GM12878 (cell line): ENCODE measurements around the gene RPRD1A. TPM values are rescaled to one million over a fixed set of nuclear protein-coding genes. Genes with fewer than 3 reads are reported as not detected.
"Not testable (repeated sequence)": the region's sequence is repeated elsewhere in the genome, so short reads cannot be mapped to it uniquely, and the experiment has no call there.

Experiments used
- ATAC-seq: fragments of 200-7000 bp; cut with Tn5 transposase; 3 replicates; pipeline ENCODE4 v1.9.1; 2020; ENCODE audit warnings: mild to moderate bottlenecking, moderate library complexity
- BruUV-seq: library from RNA; stranded (reverse); fragments of 400-500 nt; replicated peaks from 2 replicates; lab custom pipeline; 2021; lab: Mats Ljungman, UMichigan
- CTCF ChIA-PET: fragments of 300-600 bp; sonication (Branson Sonifier 250); formaldehyde crosslinking; extraction: SDS; loops from one replicate; lab custom pipeline; 2021; ENCODE audit warnings: inconsistent platforms; lab: Yijun Ruan, JAX
- POLR2A ChIA-PET: fragments of 350-600 bp; formaldehyde crosslinking; extraction: SDS; loops from one replicate; lab custom pipeline; 2021; ENCODE audit warnings: inconsistent platforms; lab: Charles Lee
- RAD21 ChIA-PET: fragments of 300-600 bp; sonication (Branson Sonifier 250); formaldehyde crosslinking; loops from one replicate; lab custom pipeline; 2023; ENCODE audit warnings: antibody characterized with exemption; ENCODE audit not compliant: unreplicated experiment; lab: Charles Lee
- SMC1A ChIA-PET: fragments of 300-600 bp; sonication (Branson Sonifier 250); formaldehyde crosslinking; loops from one replicate; lab custom pipeline; 2023; ENCODE audit not compliant: unreplicated experiment, uncharacterized antibody; lab: Charles Lee
- DNase-seq: peaks from one replicate; pipeline ENCODE4 v3.0.0-alpha.2; 2011; ENCODE audit warnings: low read depth, low spot score
- FAIRE-seq: peaks from 3 replicates; lab custom pipeline; 2011; peaks lifted over from hg19 to GRCh38; lab: Jason Lieb, UNC
- H2AFZ ChIP-seq: 2 replicates; pipeline ENCODE4 v1.6.0; 2011; ENCODE audit warnings: low read depth, low read length, control low read depth; ENCODE audit not compliant: control insufficient read depth
- H3K27ac ChIP-seq: 2 replicates; pipeline ENCODE4 v1.5.1; 2011; ENCODE audit warnings: control low read depth; ENCODE audit not compliant: control insufficient read depth, insufficient read depth
- H3K27me3 ChIP-seq, 2 experiments: replicated peaks in 1 of 2; 2 replicates each; pipeline versions ENCODE4 v1.6.0 to v1.6.1; 2011; ENCODE audit warnings: low read length in 1 of 2; ENCODE audit not compliant: control insufficient read depth in 2 of 2, insufficient read depth in 2 of 2
- H3K36me3 ChIP-seq, 2 experiments: 2 replicates each; pipeline ENCODE4 v1.5.1; 2011; ENCODE audit warnings: low read length in 1 of 2; ENCODE audit not compliant: control insufficient read depth in 2 of 2, insufficient read depth in 2 of 2
- H3K4me1 ChIP-seq: 2 replicates; pipeline ENCODE4 v1.6.1; 2011; ENCODE audit warnings: mild to moderate bottlenecking, low read length, moderate library complexity, mixed read lengths; ENCODE audit not compliant: control insufficient read depth, insufficient read depth
- H3K4me2 ChIP-seq: 2 replicates; pipeline ENCODE4 v1.6.0; 2011; ENCODE audit warnings: control low read depth; ENCODE audit not compliant: control insufficient read depth, insufficient read depth
- H3K4me3 ChIP-seq: fragments of 200-600 bp; sonication (generic); 2 replicates; pipeline ENCODE4 v1.5.1; 2016
- H3K79me2 ChIP-seq: 2 replicates; pipeline ENCODE4 v1.6.0; 2011; ENCODE audit warnings: low read length; ENCODE audit not compliant: control insufficient read depth, insufficient read depth
- H3K9ac ChIP-seq: 2 replicates; pipeline ENCODE4 v1.8.0; 2011; ENCODE audit warnings: low read length, control low read depth, mixed read lengths; ENCODE audit not compliant: control insufficient read depth, insufficient read depth
- H3K9me3 ChIP-seq: replicated peaks from 3 replicates; pipeline ENCODE4 v1.5.1; 2011; ENCODE audit warnings: mild to moderate bottlenecking, low read length; ENCODE audit not compliant: control insufficient read depth, insufficient read depth
- H4K20me1 ChIP-seq: 2 replicates; pipeline ENCODE4 v1.6.0; 2011; ENCODE audit not compliant: control insufficient read depth, insufficient read depth
- ATF3 ChIP-seq: IDR thresholded peaks from 2 replicates; pipeline ENCODE4 v1.6.1; 2011; ENCODE audit warnings: low read depth, mild to moderate bottlenecking, low read length, moderate library complexity, borderline replicate concordance; ENCODE audit errors: extremely low read depth
- CBX5 ChIP-seq: sonication (generic); IDR thresholded peaks from 2 replicates; pipeline ENCODE4 v1.6.1; 2016; ENCODE audit warnings: low read depth, moderate library complexity, mild to moderate bottlenecking, inconsistent platforms
- EP300 ChIP-seq, 2 experiments: fragments of 150-350 bp in 1 of 2; IDR thresholded peaks; 2 replicates each; pipeline ENCODE4 v1.6.1; 2011 to 2012; ENCODE audit warnings: low read depth in 2 of 2, low read length in 2 of 2, borderline replicate concordance in 1 of 2, improper control_type of control experiment in 1 of 2, inconsistent platforms in 1 of 2; ENCODE audit not compliant: control insufficient read depth in 1 of 2
- GATAD2B ChIP-seq: fragments of 450-650 bp; conservative IDR thresholded peaks from 2 replicates; pipeline ENCODE4 v1.6.1; 2017; ENCODE audit warnings: low read depth, mild to moderate bottlenecking, moderate library complexity
- KLF5 ChIP-seq: fragments of 450-650 bp; IDR thresholded peaks from 2 replicates; pipeline ENCODE4 v1.6.1; 2014; ENCODE audit warnings: mild to moderate bottlenecking; ENCODE audit not compliant: partially characterized antibody
- NFXL1 ChIP-seq: fragments of 450-650 bp; IDR thresholded peaks from 2 replicates; pipeline ENCODE4 v1.6.1; 2017; ENCODE audit warnings: antibody characterized with exemption, mild to moderate bottlenecking, borderline replicate concordance
- SMC3 ChIP-seq: IDR thresholded peaks from 2 replicates; pipeline ENCODE4 v1.6.1; 2011; ENCODE audit warnings: low read length, improper control_type of control experiment, borderline replicate concordance
- TBL1XR1 ChIP-seq: IDR thresholded peaks from 2 replicates; pipeline ENCODE4 v1.6.1; 2012; ENCODE audit warnings: low read depth, low read length, improper control_type of control experiment
- ZNF207 ChIP-seq: fragments of 450-650 bp; IDR thresholded peaks from 2 replicates; pipeline ENCODE4 v1.6.1; 2014; ENCODE audit warnings: antibody characterized with exemption, mild to moderate bottlenecking, borderline replicate concordance
- WGBS: methylation state at CpG from one replicate; pipeline ENCODE4 v1.1.6; 2016; ENCODE audit warnings: low lambda C conversion rate; ENCODE audit not compliant: insufficient replicate concordance, insufficient coverage; ENCODE audit errors: missing lambda C conversion rate; 5-methylcytosine and 5-hydroxymethylcytosine counted together
- in situ Hi-C: fragments of 300-500 bp; cut with MboI; formaldehyde crosslinking; loops from 9 replicates; pipeline ENCODE4 v1.14.3; 2018; ENCODE audit warnings: mixed read lengths
- intact Hi-C: fragments of 100-400 bp; cut with micrococcal nuclease; formaldehyde crosslinking; loops from one replicate; pipeline ENCODE4 v1.14.2; 2022; ENCODE audit not compliant: unreplicated experiment
- polyA plus RNA-seq, 11 experiments: library from polyadenylated mRNA; depleted of rRNA in 4 of 11; unstranded in 6 of 11; stranded (reverse) in 5 of 11; fragments of >200 nt; fragmentation: Nextera tagmentation in 4 of 11; fragmentation: Illumina TruSeq in 1 of 11; extraction: Ambion mirVana in 4 of 11; extraction: Trizol in 1 of 11; gene quantifications; 1 replicate in 1 of 11; 2 replicates in 10 of 11; pipeline versions ENCODE4 v1.2.1 to v1.2.3, GENCODE V29; 2011 to 2016; ENCODE audit warnings: inconsistent platforms in 2 of 11, missing spikeins in 2 of 11, low read depth in 1 of 11
- total RNA-seq, 4 experiments: library from RNA; depleted of rRNA in 3 of 4; stranded (reverse); fragments of >200 nt in 3 of 4; fragmentation: Illumina TruSeq in 1 of 4; extraction: Trizol in 1 of 4; gene quantifications; 2 replicates each; pipeline versions ENCODE4 v1.2.1 to v1.2.3, GENCODE V29; 2013 to 2021
- TF ChIP-seq, protein P1 (sequence below): IDR thresholded peaks from 2 replicates; pipeline ENCODE4 v1.6.1; 2011; ENCODE audit warnings: mild to moderate bottlenecking, low read depth, low read length, moderate library complexity; ENCODE audit not compliant: insufficient replicate concordance

Gene RPRD1A
- total and polyA plus RNA-seq, 10 of the 15 experiments (the other 5 are each of a cell fraction or from before 2014, with no cell fraction given) = 16.2 to 66.2 (median 36.2) TPM

DNA sequence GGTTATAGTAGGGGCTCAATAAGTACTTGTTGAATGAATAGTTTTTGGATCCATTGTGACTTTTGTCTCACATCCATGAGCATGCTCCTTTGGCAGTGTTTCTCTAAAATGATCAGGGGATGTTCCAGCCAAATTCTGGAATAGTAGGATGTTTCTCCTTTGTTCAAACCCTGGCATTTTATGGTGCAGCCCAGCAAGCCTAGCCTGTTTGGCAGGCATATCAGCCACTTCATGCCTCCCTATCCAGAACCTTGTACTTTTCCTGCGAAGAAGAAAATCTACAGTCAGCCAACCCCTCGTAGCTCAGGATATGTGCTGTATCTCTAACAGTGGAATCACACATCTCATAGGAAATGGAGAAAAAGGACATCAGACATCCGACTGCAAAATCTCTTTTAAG, 27.1 kb upstream of the RPRD1A start:
- WGBS = 46% methylated on average over 3 of the region's 3 CpGs
- POLR2A ChIA-PET = interaction anchor here (0.6 kb wide), 2 partner anchors 8 to 353 kb away, joined by 3 to 6 read pairs; no protein-coding TSS in a partner anchor
- no peaks in the 10 kb centered on the region for H3K4me1 ChIP-seq
- DNase-seq (no peak), FAIRE-seq (no peak), ATAC-seq (no peak)
- RAD21 ChIA-PET = interaction anchor here (1.8 to 4.5 kb wide), 3 partner anchors 77 to 326 kb away, joined by 7 to 99 read pairs (median 25); no protein-coding TSS in a partner anchor
- H3K9ac ChIP-seq = no peak overlapping the region
- no peak overlapping the region for H3K4me2 ChIP-seq
- no peaks in the 10 kb centered on the region for H3K36me3 ChIP-seq
- no peaks in the 10 kb centered on the region for H3K9me3 ChIP-seq
- H3K27me3 ChIP-seq = no peaks in the 10 kb centered on the region
- no peak overlapping the region for H2AFZ ChIP-seq
- intact Hi-C loops (loop anchor here (10.0 kb wide), 2 partner anchors 480 to 570 kb away; no protein-coding TSS in a partner anchor), in situ Hi-C loops (loop anchor here (5.0 to 10.0 kb wide), 2 partner anchors 188 to 480 kb away; no protein-coding TSS in a partner anchor)
- no peak for TF ChIP-seq NFXL1
- TF ChIP-seq CBX5 = no peak
- no peak for TF ChIP-seq ATF3
- no peak for TF ChIP-seq TBL1XR1
- no peak for TF ChIP-seq KLF5
- TF ChIP-seq, protein P1, sequence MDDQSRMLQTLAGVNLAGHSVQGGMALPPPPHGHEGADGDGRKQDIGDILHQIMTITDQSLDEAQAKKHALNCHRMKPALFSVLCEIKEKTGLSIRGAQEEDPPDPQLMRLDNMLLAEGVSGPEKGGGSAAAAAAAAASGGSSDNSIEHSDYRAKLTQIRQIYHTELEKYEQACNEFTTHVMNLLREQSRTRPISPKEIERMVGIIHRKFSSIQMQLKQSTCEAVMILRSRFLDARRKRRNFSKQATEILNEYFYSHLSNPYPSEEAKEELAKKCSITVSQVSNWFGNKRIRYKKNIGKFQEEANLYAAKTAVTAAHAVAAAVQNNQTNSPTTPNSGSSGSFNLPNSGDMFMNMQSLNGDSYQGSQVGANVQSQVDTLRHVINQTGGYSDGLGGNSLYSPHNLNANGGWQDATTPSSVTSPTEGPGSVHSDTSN = no peak
- TF ChIP-seq GATAD2B = no peak
- TF ChIP-seq SMC3 = no peak
- TF ChIP-seq EP300 (IDR thresholded peaks at IDR 0.05; ENCODE audit: borderline replicate concordance in 1 of 2, control insufficient read depth in 1 of 2, low read depth in 2 of 2, low read length in 2 of 2) = no peak
- no peak for TF ChIP-seq ZNF207
- no TSS peak for BruUV-seq
- no peaks in the 10 kb centered on the region for H4K20me1 ChIP-seq
- no peak overlapping the region for H3K4me3 ChIP-seq
- H3K79me2 ChIP-seq = no peaks in the 10 kb centered on the region
- CTCF ChIA-PET = interaction anchor here (0.7 to 9.3 kb wide), 8 partner anchors 20 to 270 kb away, joined by 3 to 178 read pairs (median 3); no protein-coding TSS in a partner anchor
- SMC1A ChIA-PET = interaction anchor here (0.7 to 8.4 kb wide), 9 partner anchors 65 to 715 kb away, joined by 3 to 167 read pairs (median 4); no protein-coding TSS in a partner anchor
- no peak overlapping the region for H3K27ac ChIP-seq

GRCh38 chr18:36092116-36092515, 24.8 kb upstream of the RPRD1A start:
- not testable (repeated sequence) for H3K27ac ChIP-seq, DNase-seq, H2AFZ ChIP-seq, H3K79me2 ChIP-seq, BruUV-seq, ATAC-seq, H3K4me1 ChIP-seq, FAIRE-seq, H3K27me3 ChIP-seq, H3K4me2 ChIP-seq, H3K4me3 ChIP-seq, H4K20me1 ChIP-seq, H3K9me3 ChIP-seq, H3K9ac ChIP-seq, H3K36me3 ChIP-seq
- in situ Hi-C loops = loop anchor here (5.0 to 10.0 kb wide), 2 partner anchors 190 to 483 kb away; no protein-coding TSS in a partner anchor
- intact Hi-C loops = loop anchor here (10.0 kb wide), 2 partner anchors 483 to 573 kb away; no protein-coding TSS in a partner anchor
- ChIA-PET CTCF (interaction anchor here (1.5 to 9.3 kb wide), 3 partner anchors 8 to 192 kb away, joined by 4 to 178 read pairs (median 37); no protein-coding TSS in a partner anchor), RAD21 (interaction anchor here (1.3 to 4.5 kb wide), 2 partner anchors 26 to 190 kb away, joined by 3 to 99 read pairs; no protein-coding TSS in a partner anchor), SMC1A (interaction anchor here (0.7 to 1.2 kb wide), 2 partner anchors 75 to 88 kb away, joined by 3 to 4 read pairs; no protein-coding TSS in a partner anchor), POLR2A (interaction anchor here (0.7 kb wide), 1 partner anchor 648 kb away, joined by 5 read pairs; no protein-coding TSS in a partner anchor)
- WGBS = 57% methylated on average over 5 of the region's 5 CpGs
